K562 (cell line): ENCODE results near the gene TJP2. TPM values are rescaled to one million over a fixed set of nuclear protein-coding genes. Genes with fewer than 3 reads are reported as not detected.

Experiments
- ATAC-seq: fragments of 200-7000 bp; cut with Tn5 transposase; 3 replicates; pipeline ENCODE4 v1.9.1; 2020; ENCODE audit warnings: moderate library complexity
- BruUV-seq: library from RNA; stranded (reverse); fragments of 400-500 nt; replicated peaks from 2 replicates; lab custom pipeline; 2021; lab: Mats Ljungman, UMichigan
- CTCF ChIA-PET: fragments of 300-600 bp; formaldehyde crosslinking; extraction: SDS; loops from one replicate; lab custom pipeline; 2021; ENCODE audit warnings: low intra/inter-chr PET ratio; lab: Yijun Ruan, JAX
- POLR2A ChIA-PET: fragments of 300-600, 350-650 bp; sonication (Branson Sonifier 250); formaldehyde crosslinking; extraction: SDS; loops from one replicate; lab custom pipeline; 2021; ENCODE audit warnings: antibody characterized with exemption, inconsistent platforms; lab: Yijun Ruan, JAX
- DNase-seq, 4 experiments: peaks; one replicate each; pipeline versions ENCODE4 v3.0.0 to v3.0.0-alpha.2; 2011 to 2018; ENCODE audit warnings: low spot score in 3 of 4, mixed read lengths in 3 of 4; ENCODE audit errors: extremely low read depth in 1 of 4
- FAIRE-seq: peaks from 2 replicates; lab custom pipeline; 2011; peaks lifted over from hg19 to GRCh38; lab: Jason Lieb, UNC
- H2AFZ ChIP-seq: 2 replicates; pipeline ENCODE4 v1.6.0; 2011; ENCODE audit warnings: low read depth, low read length, control low read depth, inconsistent platforms
- H3K27ac ChIP-seq: fragments of 200-600 bp; 3 replicates; pipeline ENCODE4 v1.8.0; 2011; ENCODE audit warnings: low read depth, mild to moderate bottlenecking, control low read depth, inconsistent platforms, low read length, moderate library complexity, mixed read lengths; ENCODE audit errors: extremely low read depth
- H3K27me3 ChIP-seq, 2 experiments: fragments of 300-600 bp in 1 of 2; 2 replicates in 1 of 2; 3 replicates in 1 of 2; pipeline versions ENCODE4 v1.6.0 to v1.8.0; 2011; ENCODE audit warnings: inconsistent platforms in 2 of 2, low read length in 2 of 2, mild to moderate bottlenecking in 1 of 2, mixed read lengths in 1 of 2, moderate library complexity in 1 of 2; ENCODE audit not compliant: control insufficient read depth in 2 of 2, insufficient read depth in 2 of 2
- H3K36me3 ChIP-seq: fragments of 300-600 bp; 3 replicates; pipeline ENCODE4 v1.8.0; 2011; ENCODE audit warnings: mild to moderate bottlenecking, low read length, inconsistent platforms; ENCODE audit not compliant: control insufficient read depth, insufficient read depth
- H3K4me1 ChIP-seq, 2 experiments: fragments of 200-600 bp in 1 of 2; replicated peaks in 1 of 2; 2 replicates in 1 of 2; 3 replicates in 1 of 2; pipeline versions ENCODE4 v1.5.1 to v1.8.0; 2011; ENCODE audit warnings: inconsistent platforms in 2 of 2, low read length in 2 of 2, mild to moderate bottlenecking in 1 of 2, mixed read lengths in 1 of 2, moderate library complexity in 1 of 2; ENCODE audit not compliant: control insufficient read depth in 2 of 2, insufficient read depth in 2 of 2
- H3K4me2 ChIP-seq: 2 replicates; pipeline ENCODE4 v1.6.1; 2011; ENCODE audit warnings: low read length, control low read depth, inconsistent platforms, mixed read lengths; ENCODE audit not compliant: insufficient read depth
- H3K4me3 ChIP-seq: fragments of 200-600 bp; sonication (generic), shearing (Covaris generic); 2 replicates; pipeline ENCODE4 v1.5.1; 2016; ENCODE audit warnings: control low read depth, inconsistent platforms
- H3K79me2 ChIP-seq: fragments of 200-600 bp; 3 replicates; pipeline ENCODE4 v1.8.0; 2011; ENCODE audit warnings: low read length, inconsistent platforms; ENCODE audit not compliant: control insufficient read depth, insufficient read depth
- H3K9ac ChIP-seq, 2 experiments: 2 replicates each; pipeline versions ENCODE4 v1.6.0 to v1.6.1; 2011; ENCODE audit warnings: low read depth in 2 of 2, low read length in 2 of 2, control low read depth in 1 of 2, inconsistent platforms in 1 of 2, mild to moderate bottlenecking in 1 of 2, mixed read lengths in 1 of 2; ENCODE audit not compliant: insufficient read depth in 1 of 2
- H3K9me1 ChIP-seq: one replicate; pipeline ENCODE4 v1.6.0; 2011; ENCODE audit warnings: inconsistent platforms, mild to moderate bottlenecking, low read length, moderate library complexity; ENCODE audit not compliant: control insufficient read depth, insufficient read depth
- H3K9me3 ChIP-seq: replicated peaks from 2 replicates; pipeline ENCODE4 v1.5.1; 2011; ENCODE audit warnings: low read depth, low read length, inconsistent platforms; ENCODE audit not compliant: control insufficient read depth, insufficient read depth
- H4K20me1 ChIP-seq: replicated peaks from 2 replicates; pipeline ENCODE4 v1.6.1; 2011; ENCODE audit warnings: low read length, inconsistent platforms, mixed read lengths; ENCODE audit not compliant: control insufficient read depth, insufficient read depth
- GATAD2A ChIP-seq: fragments of 450-650 bp; IDR thresholded peaks from 2 replicates; pipeline ENCODE4 v1.6.1; 2017
- NBN ChIP-seq: fragments of 450-650 bp; IDR thresholded peaks from 2 replicates; pipeline ENCODE4 v1.6.1; 2016; ENCODE audit warnings: low read depth, mild to moderate bottlenecking
- PKNOX1 ChIP-seq: fragments of 450-650 bp; IDR thresholded peaks from 2 replicates; pipeline ENCODE4 v1.6.1; 2016
- PRDM10 ChIP-seq: fragments of 450-650 bp; IDR thresholded peaks from 2 replicates; pipeline ENCODE4 v1.6.1; 2018; ENCODE audit not compliant: partially characterized antibody
- ZNF12 ChIP-seq: sonication (generic); formaldehyde crosslinking; IDR thresholded peaks from 2 replicates; pipeline ENCODE4 v1.4.0; 2020; ENCODE audit warnings: mild to moderate bottlenecking, missing genetic modification reagents
- ZNF253 ChIP-seq: fragments of 250-450 bp; sonication (Bioruptor Pico); conservative IDR thresholded peaks from 2 replicates; pipeline ENCODE4 v1.6.1; 2021; ENCODE audit warnings: mild to moderate bottlenecking
- WGBS: fragments of 100-300 bp; shearing (Covaris generic); methylation state at CpG from one replicate; pipeline ENCODE4 v1.1.6; 2016; ENCODE audit warnings: low coverage, mixed read lengths; ENCODE audit not compliant: insufficient coverage; ENCODE audit errors: missing lambda C conversion rate; 5-methylcytosine and 5-hydroxymethylcytosine counted together
- in situ Hi-C: fragments of 300-500 bp; cut with MboI; formaldehyde crosslinking; loops from 4 replicates; pipeline ENCODE4 v1.15.0; 2018; ENCODE audit warnings: inconsistent platforms, mixed read lengths
- intact Hi-C: fragments of 100-400 bp; cut with micrococcal nuclease; formaldehyde crosslinking; loops from 2 replicates; pipeline ENCODE4 v1.14.2; 2022
- polyA plus RNA-seq, 8 experiments: library from polyadenylated mRNA; depleted of rRNA in 4 of 8; stranded (reverse) in 5 of 8; unstranded in 3 of 8; fragments of >200 nt; fragmentation: Nextera tagmentation in 2 of 8; fragmentation: Illumina TruSeq in 1 of 8; extraction: Ambion mirVana in 2 of 8; extraction: Trizol in 1 of 8; gene quantifications; 2 replicates each; pipeline versions ENCODE4 v1.2.1 to v1.2.3, GENCODE V29; 2011 to 2014; ENCODE audit warnings: inconsistent platforms in 1 of 8, missing spikeins in 1 of 8
- total RNA-seq, 7 experiments: library from RNA; depleted of rRNA in 6 of 7; stranded (reverse); fragments of >200 nt in 6 of 7; fragmentation: Illumina TruSeq in 2 of 7; extraction: Trizol in 2 of 7; gene quantifications; 2 replicates each; pipeline versions ENCODE4 v1.2.1 to v1.2.3, GENCODE V29; 2011 to 2021; ENCODE audit warnings: low replicate concordance in 1 of 7

TJP2 gene
- total and polyA plus RNA-seq, 9 of the 15 experiments (the other 6 are each of a cell fraction or from before 2014, with no cell fraction given), result 4.0 to 24.1 (median 16.8) TPM

DNA sequence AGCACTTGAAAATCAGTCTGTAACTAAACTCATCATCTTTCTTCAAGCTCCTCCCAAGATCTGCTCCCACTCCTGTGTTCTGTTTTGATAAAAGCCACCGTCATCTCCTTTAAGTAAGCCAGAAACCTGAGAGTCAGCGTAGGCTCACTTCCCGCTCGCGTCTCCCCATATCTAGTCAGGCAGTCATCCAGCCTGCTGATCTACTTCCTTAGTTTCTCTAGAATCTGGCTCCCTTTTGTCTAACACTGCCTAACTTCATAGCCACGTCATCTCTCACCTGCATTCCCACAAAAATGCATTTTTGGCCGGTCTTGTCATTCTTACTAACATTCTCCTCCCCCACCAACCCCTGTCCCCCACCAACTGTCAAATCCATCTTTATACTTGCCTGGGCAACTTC lies 3.0 kb upstream of the TJP2 start (continued):
- TF ChIP-seq PRDM10 (peak; percentile 47), PKNOX1 (0 out of 2 replicates have a peak, but pooled peaks have one; percentile 4), ZNF253 (no peak), NBN (0 out of 2 replicates have a peak, but pooled peaks have one; percentile 62)
- TF ChIP-seq, all 486 proteins: peak for 59

- H3K4me2 ChIP-seq, result peak overlapping the region; percentile 57
- H4K20me1 ChIP-seq, result no peaks in the 10 kb centered on the region; the same call in 1 of the 2 replicates
- H3K36me3 ChIP-seq, result no peaks in the 10 kb centered on the region
- intact Hi-C loops (no loop called here), in situ Hi-C loops (no loop called here)
- WGBS, result 56% methylated on average over 4 of the region's 6 CpGs
- 0 out of 2 replicates have a peak, but pooled peaks have one; percentile 1 for TF ChIP-seq GATAD2A
- no peak for TF ChIP-seq ZNF12 (CRISPR knock-in tag)
- DNase-seq (no peak), ATAC-seq (no peak), FAIRE-seq (no peak)
- H3K4me1 ChIP-seq, result peaks cover 21 to 50% of the 10 kb centered on the region in 2 experiments
- no TSS peak for BruUV-seq
- H3K9me1 ChIP-seq, result no peaks in the 10 kb centered on the region
- POLR2A ChIA-PET, result interaction anchor here (0.5 kb wide), 1 partner anchor 128 kb away, joined by 3 read pairs; no protein-coding TSS in a partner anchor
- peak overlapping the region; percentile 47; the same call in 2 of the 3 replicates for H3K27ac ChIP-seq
- no peak overlapping the region for H2AFZ ChIP-seq
- peaks cover 24% of the 10 kb centered on the region for H3K79me2 ChIP-seq
- H3K27me3 ChIP-seq, result no peaks in the 10 kb centered on the region
- H3K9ac ChIP-seq, result no peak overlapping the region
- no peaks in the 10 kb centered on the region for H3K9me3 ChIP-seq
- no peak overlapping the region for H3K4me3 ChIP-seq
- CTCF ChIA-PET, result no interaction called here
Measured at GRCh38 chr9:69171517-69171916, 2.6 kb upstream of the TJP2 start.
